ENCODE data around the gene DNAJA1.

DNA sequence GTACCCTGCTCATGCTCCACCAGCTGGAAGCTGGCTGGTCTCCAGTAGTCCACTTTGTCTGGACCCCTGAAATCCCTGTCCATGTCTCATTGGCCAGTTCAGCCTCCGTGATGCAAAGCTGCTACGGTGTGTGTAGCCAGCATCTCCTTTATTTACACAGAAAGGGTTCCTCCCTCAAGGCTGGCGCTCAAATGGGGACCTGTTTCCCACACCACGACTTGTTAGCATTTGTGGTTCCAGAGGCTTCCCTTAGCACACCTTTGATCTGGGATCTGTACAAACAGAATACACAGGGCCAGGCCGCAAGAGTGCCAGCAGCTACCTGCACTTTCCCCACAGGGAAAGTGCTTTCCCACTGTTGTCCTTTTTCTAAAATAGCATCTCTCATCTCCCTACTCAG, 57.1 kb downstream of the DNAJA1 start:
- TF ChIP-seq POLR2A (IDR thresholded peaks at IDR 0.05) (no peak), POLR2AphosphoS5 (IDR thresholded peaks at IDR 0.05) (no peak)
- TF ChIP-seq, protein P1, sequence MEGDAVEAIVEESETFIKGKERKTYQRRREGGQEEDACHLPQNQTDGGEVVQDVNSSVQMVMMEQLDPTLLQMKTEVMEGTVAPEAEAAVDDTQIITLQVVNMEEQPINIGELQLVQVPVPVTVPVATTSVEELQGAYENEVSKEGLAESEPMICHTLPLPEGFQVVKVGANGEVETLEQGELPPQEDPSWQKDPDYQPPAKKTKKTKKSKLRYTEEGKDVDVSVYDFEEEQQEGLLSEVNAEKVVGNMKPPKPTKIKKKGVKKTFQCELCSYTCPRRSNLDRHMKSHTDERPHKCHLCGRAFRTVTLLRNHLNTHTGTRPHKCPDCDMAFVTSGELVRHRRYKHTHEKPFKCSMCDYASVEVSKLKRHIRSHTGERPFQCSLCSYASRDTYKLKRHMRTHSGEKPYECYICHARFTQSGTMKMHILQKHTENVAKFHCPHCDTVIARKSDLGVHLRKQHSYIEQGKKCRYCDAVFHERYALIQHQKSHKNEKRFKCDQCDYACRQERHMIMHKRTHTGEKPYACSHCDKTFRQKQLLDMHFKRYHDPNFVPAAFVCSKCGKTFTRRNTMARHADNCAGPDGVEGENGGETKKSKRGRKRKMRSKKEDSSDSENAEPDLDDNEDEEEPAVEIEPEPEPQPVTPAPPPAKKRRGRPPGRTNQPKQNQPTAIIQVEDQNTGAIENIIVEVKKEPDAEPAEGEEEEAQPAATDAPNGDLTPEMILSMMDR (IDR thresholded peaks at IDR 0.05) = no peak
